ENCODE results near the gene FSIP1. TPM values are rescaled to one million over a fixed set of nuclear protein-coding genes. Genes with fewer than 3 reads are reported as not detected.
A peak's percentile ranks its signal among the peaks of the same experiment; 100 is the strongest.

FSIP1 gene
- polyA plus RNA-seq, 2 of the 4 experiments (the other 2 are of a cell fraction), result 0.71 to 0.93 TPM

GRCh38 chr15:39736412-39737195 is 46.0 kb downstream of the FSIP1 start:
- CTCF ChIA-PET, result interaction anchor here (1.8 to 2.3 kb wide), 3 partner anchors 20 to 1029 kb away, joined by 5 to 11 read pairs (median 9); no protein-coding TSS in a partner anchor
- H3K4me3 ChIP-seq, result no peak overlapping the region
- ATAC-seq (no peak), FAIRE-seq (no peak), DNase-seq (ENCODE audit: low read depth in 1 of 2, low spot score in 1 of 2) (no peak)
- TF ChIP-seq NR3C1 (IDR thresholded peaks at IDR 0.05), result no peak
- TF ChIP-seq HOXB13 (CRISPR knock-in tag; IDR thresholded peaks at IDR 0.05; ENCODE audit: low read depth), result no peak
- no peak for TF ChIP-seq HOXA7 (CRISPR knock-in tag; IDR thresholded peaks at IDR 0.05)
- TF ChIP-seq TFCP2L1 (CRISPR knock-in tag; IDR thresholded peaks at IDR 0.05), result no peak
- TF ChIP-seq ZSCAN20 (CRISPR knock-in tag; IDR thresholded peaks at IDR 0.05), result no peak
- TF ChIP-seq JUN (IDR thresholded peaks at IDR 0.05), result no peak
- no peak for TF ChIP-seq EHF (CRISPR knock-in tag; IDR thresholded peaks at IDR 0.05)
- TF ChIP-seq KDM1A (IDR thresholded peaks at IDR 0.05; ENCODE audit: low read depth), result no peak
- POLR2A ChIA-PET, result no interaction called here
- peaks cover 8% of the 10 kb centered on the region; the same call in 2 of the 3 replicates for H3K4me1 ChIP-seq
- peak overlapping the region in 1 of 2 experiments; percentile 50; a peak in 1 of 6 replicates for H3K27ac ChIP-seq
- H3K4me2 ChIP-seq, result no peak overlapping the region
- H3K9me3 ChIP-seq, result no peaks in the 10 kb centered on the region
- 75% methylated on average over 6 of the region's 6 CpGs for WGBS (ENCODE audit: missing lambda C conversion rate)

DNA sequence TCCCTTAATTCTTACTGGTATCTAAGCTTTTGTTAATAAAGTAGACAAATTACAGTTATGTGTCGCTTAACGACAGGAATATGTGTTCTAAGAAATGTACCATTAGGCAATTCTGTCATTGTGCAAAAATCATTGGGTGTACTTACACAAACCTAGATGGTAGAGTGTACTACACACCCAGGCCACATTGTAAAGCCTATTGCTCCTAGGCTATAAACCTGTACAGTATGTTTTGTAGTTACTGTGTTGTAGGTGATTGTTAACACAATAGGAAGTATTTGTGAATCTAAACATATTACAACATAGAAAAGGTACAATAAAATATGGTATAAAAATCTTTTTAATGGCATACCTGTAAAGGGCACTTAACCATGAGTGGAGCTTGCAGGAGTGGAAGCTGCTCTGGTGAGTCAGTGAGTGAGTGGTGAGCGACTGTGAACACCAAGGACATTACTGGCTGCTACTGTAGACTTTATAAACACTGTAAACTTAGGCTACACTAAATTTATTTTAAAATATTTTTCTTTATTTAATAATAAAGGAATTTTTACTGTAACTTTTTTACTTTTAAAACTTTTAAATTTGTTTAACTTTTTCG is 47.4 kb downstream of the FSIP1 start:
- Histone ChIP-seq H3K27ac (no peak overlapping the region), H3K9me3 (no peaks in the 10 kb centered on the region), H3K4me3 (no peak overlapping the region), H3K4me1 (peaks cover 18% of the 10 kb centered on the region), H3K4me2 (no peak overlapping the region)
- no peak for TF ChIP-seq RNF2 (IDR thresholded peaks at IDR 0.05; ENCODE audit: borderline replicate concordance, low read depth)
- TF ChIP-seq NPAS2 (CRISPR knock-in tag; IDR thresholded peaks at IDR 0.05; ENCODE audit: borderline replicate concordance), result no peak
- TF ChIP-seq CEBPB (IDR thresholded peaks at IDR 0.05), result no peak
- no peak for TF ChIP-seq HOXB5 (CRISPR knock-in tag; IDR thresholded peaks at IDR 0.05)
- TF ChIP-seq ZFP36 (IDR thresholded peaks at IDR 0.05; ENCODE audit: borderline replicate concordance, partially characterized antibody), result no peak
- no peak for TF ChIP-seq KDM5A (IDR thresholded peaks at IDR 0.05)
- no peak for TF ChIP-seq USF2 (IDR thresholded peaks at IDR 0.05)
- no peak for TF ChIP-seq FOXS1 (CRISPR knock-in tag; IDR thresholded peaks at IDR 0.05)
- TF ChIP-seq BHLHE40 (IDR thresholded peaks at IDR 0.05; ENCODE audit: low read depth, low read length), result no peak
- ChIA-PET CTCF (interaction anchor here (1.8 to 2.3 kb wide), 3 partner anchors 22 to 1027 kb away, joined by 5 to 11 read pairs (median 9); no protein-coding TSS in a partner anchor), POLR2A (no interaction called here)
- DNase-seq (ENCODE audit: low read depth in 1 of 2, low spot score in 1 of 2), result no peak
- no peak for FAIRE-seq
- 90% methylated on average over 4 of the region's 4 CpGs for WGBS (ENCODE audit: missing lambda C conversion rate)
- no peak for ATAC-seq

DNA sequence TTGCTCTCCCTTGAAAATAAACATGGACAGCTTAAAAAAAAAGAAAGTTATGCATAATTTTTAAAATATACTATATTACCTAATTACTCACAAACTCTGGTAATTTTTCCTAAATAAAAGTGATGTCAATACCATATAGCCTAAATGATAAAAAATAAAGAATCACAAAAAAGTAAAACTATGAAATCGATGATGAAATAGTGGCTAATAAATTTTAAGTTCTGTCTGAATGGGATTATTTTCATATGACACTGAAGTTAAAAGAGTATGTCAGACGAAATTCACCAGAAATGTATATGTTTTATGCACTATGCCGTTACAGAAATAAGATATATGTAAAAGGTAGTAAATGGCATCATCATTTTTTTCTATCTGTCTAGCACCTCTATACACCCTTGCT is 51.4 kb downstream of the FSIP1 start:
- no peaks in the 10 kb centered on the region for H3K9me3 ChIP-seq
- CTCF ChIA-PET, result no interaction called here
- peak overlapping the region in 1 of 2 experiments; percentile 58; a peak in 1 of 6 replicates for H3K27ac ChIP-seq
- 79% methylated on average over 3 of the region's 3 CpGs for WGBS (ENCODE audit: missing lambda C conversion rate)
- FAIRE-seq (no peak), DNase-seq (ENCODE audit: low read depth in 1 of 2, low spot score in 1 of 2) (no peak), ATAC-seq (no peak)
- H3K4me2 ChIP-seq, result peak overlapping the region; percentile 66; the same call in 2 of the 3 replicates
- POLR2A ChIA-PET, result no interaction called here
- H3K4me3 ChIP-seq, result no peak overlapping the region
- peaks cover 16% of the 10 kb centered on the region for H3K4me1 ChIP-seq
- TF ChIP-seq NPAS2 (CRISPR knock-in tag; IDR thresholded peaks at IDR 0.05; ENCODE audit: borderline replicate concordance), result no peak
- no peak for TF ChIP-seq RAD21 (conservative IDR thresholded peaks at IDR 0.05 in 1 of 2, IDR thresholded peaks at IDR 0.05 in 1 of 2)
- no peak for TF ChIP-seq RCOR1 (IDR thresholded peaks at IDR 0.05; ENCODE audit: low read depth, low read length)
- TF ChIP-seq CTCF (IDR thresholded peaks at IDR 0.05), result no peak
- TF ChIP-seq ZFP36 (IDR thresholded peaks at IDR 0.05; ENCODE audit: borderline replicate concordance, partially characterized antibody), result no peak
- no peak for TF ChIP-seq PHF8 (IDR thresholded peaks at IDR 0.05; ENCODE audit: borderline replicate concordance, low read depth)
- no peak for TF ChIP-seq EHMT2 (IDR thresholded peaks at IDR 0.05; ENCODE audit: low read depth)
- TF ChIP-seq POLR2AphosphoS2 (conservative IDR thresholded peaks at IDR 0.05; ENCODE audit: low read length), result no peak
- no peak for TF ChIP-seq HES2 (IDR thresholded peaks at IDR 0.05)
- TF ChIP-seq CHD2 (IDR thresholded peaks at IDR 0.05; ENCODE audit: low read length, partially characterized antibody), result no peak
- no peak for TF ChIP-seq RNF2 (IDR thresholded peaks at IDR 0.05; ENCODE audit: borderline replicate concordance, low read depth)
- no peak for TF ChIP-seq POLR2A (IDR thresholded peaks at IDR 0.05; ENCODE audit: low read length)
- no peak for TF ChIP-seq BCL3 (IDR thresholded peaks at IDR 0.05)
- TF ChIP-seq HEYL (CRISPR knock-in tag; IDR thresholded peaks at IDR 0.05), result no peak
- TF ChIP-seq CHD4 (IDR thresholded peaks at IDR 0.05; ENCODE audit: borderline replicate concordance), result no peak
